Vagina (tissue), 2 donors: ENCODE results near the gene UMPS. TPM values are rescaled to one million over a fixed set of nuclear protein-coding genes. Genes with fewer than 3 reads are reported as not detected.

ENCODE experiments used
- DNase-seq, 2 donors: peaks; one replicate each; pipeline ENCODE4 v3.0.0-alpha.2; 2017; ENCODE audit errors: extremely low spot score in 2 of 2
- H3K27ac ChIP-seq: fragments of 200-600 bp; sonication (generic); one replicate; pipeline ENCODE4 v1.5.1; 2019
- H3K27me3 ChIP-seq: fragments of 200-600 bp; sonication (generic); one replicate; pipeline ENCODE4 v1.5.1; 2019
- H3K36me3 ChIP-seq, 2 donors: fragments of 200-600 bp; sonication (generic); one replicate each; pipeline ENCODE4 v1.5.1; 2017 to 2019
- H3K4me1 ChIP-seq: fragments of 200-600 bp; sonication (generic); one replicate; pipeline ENCODE4 v1.5.1; 2019
- H3K4me3 ChIP-seq, 2 donors: fragments of 200-600 bp; sonication (generic); 1 replicate in 1 of 2; 2 replicates in 1 of 2; pipeline ENCODE4 v1.5.1; 2016 to 2019
- H3K9me3 ChIP-seq: fragments of 200-600 bp; sonication (generic); one replicate; pipeline ENCODE4 v1.5.1; 2019
- CTCF ChIP-seq, 3 experiments: fragments of 450-650 bp in 2 of 3; fragments of 200-600 bp in 1 of 3; sonication (generic) in 1 of 3; IDR thresholded peaks; one replicate each; pipeline ENCODE4 v1.5.1; 2017 to 2019; ENCODE audit warnings: antibody characterized with exemption in 3 of 3, mild to moderate bottlenecking in 2 of 3, moderate library complexity in 2 of 3
- POLR2A ChIP-seq, 2 donors: fragments of 450-650 bp; IDR thresholded peaks; one replicate each; pipeline ENCODE4 v1.6.1; 2017; ENCODE audit warnings: antibody characterized with exemption in 2 of 2, mild to moderate bottlenecking in 2 of 2, moderate library complexity in 2 of 2
- POLR2AphosphoS5 ChIP-seq, 2 donors: sonication (generic); formaldehyde crosslinking; IDR thresholded peaks; one replicate each; pipeline ENCODE4 v1.9.0; 2017; ENCODE audit warnings: antibody characterized with exemption in 2 of 2, mild to moderate bottlenecking in 2 of 2, low read depth in 1 of 2; ENCODE audit not compliant: insufficient read depth in 1 of 2
- intact Hi-C: fragments of 100-400 bp; cut with DNase I; formaldehyde crosslinking; loops from one replicate; pipeline ENCODE4 v1.15.1; 2023
- total RNA-seq: library from RNA; depleted of rRNA; stranded (reverse); fragments of >200 nt; gene quantifications from one replicate; pipeline ENCODE4 v1.2.3, GENCODE V29; 2016

Gene UMPS
- total RNA-seq, 1 donor from 2014 or later: 13.3 TPM

- no peaks in the 10 kb centered on the region for H3K4me1 ChIP-seq
- H3K27me3 ChIP-seq: no peaks in the 10 kb centered on the region
- DNase-seq: no peak
- TF ChIP-seq CTCF (IDR thresholded peaks at IDR 0.05): no peak
- no peak for TF ChIP-seq POLR2A (IDR thresholded peaks at IDR 0.05)
- TF ChIP-seq POLR2AphosphoS5 (IDR thresholded peaks at IDR 0.05; ENCODE audit: insufficient read depth in 1 of 2, low read depth in 1 of 2): no peak
- no peak overlapping the region for H3K4me3 ChIP-seq
- H3K36me3 ChIP-seq: no peaks in the 10 kb centered on the region
- H3K9me3 ChIP-seq: no peaks in the 10 kb centered on the region
- no peak overlapping the region for H3K27ac ChIP-seq
- intact Hi-C loops: no loop called here
These were observed 30.4 kb upstream of the UMPS start for GRCh38 chr3:124699686-124700396.

GRCh38 chr3:124700880-124701684 is 29.2 kb upstream of the UMPS start:
- intact Hi-C loops: no loop called here
- no peak for DNase-seq
- no peaks in the 10 kb centered on the region for H3K9me3 ChIP-seq
- no peak for TF ChIP-seq POLR2A (IDR thresholded peaks at IDR 0.05)
- no peak for TF ChIP-seq POLR2AphosphoS5 (IDR thresholded peaks at IDR 0.05; ENCODE audit: insufficient read depth in 1 of 2, low read depth in 1 of 2)
- no peak for TF ChIP-seq CTCF (IDR thresholded peaks at IDR 0.05)
- H3K27me3 ChIP-seq: no peaks in the 10 kb centered on the region
- H3K36me3 ChIP-seq: no peaks in the 10 kb centered on the region
- no peak overlapping the region for H3K27ac ChIP-seq
- no peak overlapping the region for H3K4me3 ChIP-seq
- H3K4me1 ChIP-seq: no peaks in the 10 kb centered on the region

- no peaks in the 10 kb centered on the region for H3K36me3 ChIP-seq
- TF ChIP-seq POLR2AphosphoS5 (IDR thresholded peaks at IDR 0.05; ENCODE audit: insufficient read depth in 1 of 2, low read depth in 1 of 2) (no peak), POLR2A (IDR thresholded peaks at IDR 0.05) (no peak), CTCF (IDR thresholded peaks at IDR 0.05) (no peak)
- no peaks in the 10 kb centered on the region for H3K4me1 ChIP-seq
- no peak overlapping the region for H3K4me3 ChIP-seq
- no peaks in the 10 kb centered on the region for H3K27me3 ChIP-seq
- no peak for DNase-seq
- H3K9me3 ChIP-seq: no peaks in the 10 kb centered on the region
- H3K27ac ChIP-seq: no peak overlapping the region
- intact Hi-C loops: no loop called here
These were observed 28.6 kb upstream of the UMPS start for GRCh38 chr3:124701687-124702086.

GRCh38 chr3:124702950-124703349 is 27.3 kb upstream of the UMPS start:
- intact Hi-C loops: no loop called here
- Histone ChIP-seq H3K27me3 (no peaks in the 10 kb centered on the region), H3K9me3 (no peaks in the 10 kb centered on the region)

More at GRCh38 chr3:124702950-124703349, 27.3 kb upstream of the UMPS start:
- Histone ChIP-seq H3K4me3 (no peak overlapping the region), H3K27ac (no peak overlapping the region), H3K36me3 (no peaks in the 10 kb centered on the region), H3K4me1 (no peaks in the 10 kb centered on the region)
- TF ChIP-seq POLR2AphosphoS5 (IDR thresholded peaks at IDR 0.05; ENCODE audit: insufficient read depth in 1 of 2, low read depth in 1 of 2): no peak
- TF ChIP-seq POLR2A (IDR thresholded peaks at IDR 0.05): no peak
- TF ChIP-seq CTCF (IDR thresholded peaks at IDR 0.05): no peak
- DNase-seq: no peak
